ENCODE measurements around the gene AP2M1. TPM values are rescaled to one million over a fixed set of nuclear protein-coding genes. Genes with fewer than 3 reads are reported as not detected.

Gene AP2M1
- total RNA-seq, 6 donors from 2014 or later: 132 to 280 (median 198) TPM

- DNase-seq (no peak), ATAC-seq (ENCODE audit: low FRiP score in 2 of 2) (no peak)
- H3K27ac ChIP-seq: no peak overlapping the region
- no peaks in the 10 kb centered on the region for H3K9me3 ChIP-seq
- H3K36me3 ChIP-seq: peaks cover 15 to 79% (median 66%) of the 10 kb centered on the region in 4 donors
- peaks cover 0 to 8% (median 4%) of the 10 kb centered on the region in 4 donors for H3K4me1 ChIP-seq
- no peak for TF ChIP-seq POLR2AphosphoS5 (IDR thresholded peaks at IDR 0.05)
- no peak overlapping the region for H3K4me3 ChIP-seq
- H3K27me3 ChIP-seq: no peaks in the 10 kb centered on the region
- WGBS, 2 donors: 89 to 95% methylated on average over 38 to 60 of the region's 66 CpGs
Measured at GRCh38 chr3:184169896-184170875, 4.5 kb upstream of the AP2M1 start.

DNA sequence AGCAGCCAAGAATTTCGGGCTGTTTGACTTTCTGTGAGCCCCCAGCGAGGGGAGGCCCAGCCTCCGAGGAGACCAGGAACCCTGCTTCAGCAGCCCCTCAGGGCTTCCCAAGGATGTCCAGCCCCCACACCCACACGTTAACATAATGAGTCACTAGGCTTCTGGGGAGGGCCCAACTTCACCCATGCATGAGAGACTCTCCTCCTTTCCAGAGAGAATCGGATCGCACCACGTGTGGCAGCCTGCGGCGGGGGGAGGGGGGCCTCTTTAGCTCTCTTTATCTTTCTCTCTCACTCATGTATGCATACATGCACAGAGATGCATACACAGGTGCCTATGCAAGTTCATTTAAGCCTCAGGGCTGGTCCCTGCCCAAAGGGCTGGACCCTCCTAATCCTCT lies 3.1 kb upstream of the AP2M1 start:
- ATAC-seq (ENCODE audit: low FRiP score in 2 of 2): no peak
- TF ChIP-seq, protein P1, sequence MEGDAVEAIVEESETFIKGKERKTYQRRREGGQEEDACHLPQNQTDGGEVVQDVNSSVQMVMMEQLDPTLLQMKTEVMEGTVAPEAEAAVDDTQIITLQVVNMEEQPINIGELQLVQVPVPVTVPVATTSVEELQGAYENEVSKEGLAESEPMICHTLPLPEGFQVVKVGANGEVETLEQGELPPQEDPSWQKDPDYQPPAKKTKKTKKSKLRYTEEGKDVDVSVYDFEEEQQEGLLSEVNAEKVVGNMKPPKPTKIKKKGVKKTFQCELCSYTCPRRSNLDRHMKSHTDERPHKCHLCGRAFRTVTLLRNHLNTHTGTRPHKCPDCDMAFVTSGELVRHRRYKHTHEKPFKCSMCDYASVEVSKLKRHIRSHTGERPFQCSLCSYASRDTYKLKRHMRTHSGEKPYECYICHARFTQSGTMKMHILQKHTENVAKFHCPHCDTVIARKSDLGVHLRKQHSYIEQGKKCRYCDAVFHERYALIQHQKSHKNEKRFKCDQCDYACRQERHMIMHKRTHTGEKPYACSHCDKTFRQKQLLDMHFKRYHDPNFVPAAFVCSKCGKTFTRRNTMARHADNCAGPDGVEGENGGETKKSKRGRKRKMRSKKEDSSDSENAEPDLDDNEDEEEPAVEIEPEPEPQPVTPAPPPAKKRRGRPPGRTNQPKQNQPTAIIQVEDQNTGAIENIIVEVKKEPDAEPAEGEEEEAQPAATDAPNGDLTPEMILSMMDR (IDR thresholded peaks at IDR 0.05): no peak
- TF ChIP-seq POLR2A (IDR thresholded peaks at IDR 0.05): no peak
- no peak for TF ChIP-seq EP300 (IDR thresholded peaks at IDR 0.05)
- TF ChIP-seq POLR2AphosphoS5 (IDR thresholded peaks at IDR 0.05): no peak
- WGBS, 2 donors: 84 to 97% methylated on average over 9 of the region's 9 CpGs
- no peaks in the 10 kb centered on the region for H3K27me3 ChIP-seq
- H3K36me3 ChIP-seq: peaks cover 9 to 65% (median 52%) of the 10 kb centered on the region in 4 donors
- no peak for DNase-seq
- H3K4me1 ChIP-seq: peaks cover 8 to 21% (median 15%) of the 10 kb centered on the region in 4 donors
- no peaks in the 10 kb centered on the region for H3K9me3 ChIP-seq
- no peak overlapping the region for H3K4me3 ChIP-seq
- H3K27ac ChIP-seq: no peak overlapping the region

DNA sequence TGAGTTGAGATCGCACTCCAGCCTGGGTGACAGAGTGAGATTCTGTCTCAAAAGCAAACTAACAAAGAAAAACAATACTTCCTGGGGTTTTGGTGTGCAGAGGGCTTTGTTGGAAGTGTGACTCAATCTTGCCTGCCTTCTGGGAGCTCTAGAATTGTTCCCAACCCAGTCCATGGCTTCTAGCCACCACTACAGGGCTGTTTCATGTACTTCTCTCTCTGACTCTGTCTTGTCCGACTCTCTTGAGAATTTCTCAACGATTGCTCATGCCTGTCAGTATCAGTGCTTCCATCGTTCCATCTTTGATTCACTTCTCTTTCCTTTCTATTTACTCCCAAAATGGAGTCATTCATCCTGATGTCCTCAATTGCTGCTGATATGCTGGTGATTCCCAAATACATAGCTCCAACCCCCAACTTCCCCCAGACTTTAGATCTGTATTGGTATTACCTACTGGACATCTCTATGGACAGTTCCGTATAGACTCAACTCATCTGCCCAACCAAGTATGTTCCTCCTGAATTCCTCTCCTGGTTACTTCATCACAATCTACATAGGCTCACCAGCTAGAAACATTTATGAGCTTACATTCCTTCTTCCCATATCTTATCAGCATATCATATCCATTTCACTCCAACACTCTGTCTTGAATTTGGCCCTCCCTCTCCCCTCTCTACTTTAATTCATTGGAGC lies 1.8 kb upstream of the AP2M1 start:
- TF ChIP-seq, protein P1 (IDR thresholded peaks at IDR 0.05): no peak
- no peak for TF ChIP-seq POLR2AphosphoS5 (IDR thresholded peaks at IDR 0.05)
- no peak for TF ChIP-seq EP300 (IDR thresholded peaks at IDR 0.05)
- no peak for TF ChIP-seq POLR2A (IDR thresholded peaks at IDR 0.05)
- ATAC-seq (ENCODE audit: low FRiP score in 2 of 2) (no peak), DNase-seq (no peak)
- no peak overlapping the region for H3K27ac ChIP-seq
- H3K9me3 ChIP-seq: no peaks in the 10 kb centered on the region
- 86 to 89% methylated on average over 4 to 5 of the region's 5 CpGs for WGBS, 2 donors
- peaks cover 9 to 63% (median 48%) of the 10 kb centered on the region in 4 donors for H3K36me3 ChIP-seq
- H3K27me3 ChIP-seq: no peaks in the 10 kb centered on the region
- peaks cover 20 to 34% (median 28%) of the 10 kb centered on the region in 4 donors for H3K4me1 ChIP-seq
- H3K4me3 ChIP-seq: no peak overlapping the region

DNA sequence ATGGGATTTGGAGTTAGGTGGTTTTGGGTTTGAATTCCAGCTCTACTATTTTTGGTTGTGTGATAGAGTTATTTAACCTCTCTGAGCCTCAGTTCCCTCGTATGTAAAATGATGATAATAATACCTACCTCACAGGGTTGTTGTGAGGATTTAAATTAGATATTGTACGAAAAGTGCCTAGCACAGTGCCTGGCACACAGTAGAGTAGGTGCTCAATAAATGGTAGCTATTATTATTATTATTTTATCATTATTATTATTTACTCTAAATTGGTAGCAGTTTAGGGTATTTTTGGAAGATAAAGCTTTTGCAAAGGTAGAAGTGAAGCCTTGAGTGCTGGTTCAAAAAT lies 1.3 kb upstream of the AP2M1 start:
- TF ChIP-seq EP300 (IDR thresholded peaks at IDR 0.05) (no peak), POLR2AphosphoS5 (IDR thresholded peaks at IDR 0.05) (no peak), POLR2A (IDR thresholded peaks at IDR 0.05) (no peak)
- TF ChIP-seq, protein P1 (IDR thresholded peaks at IDR 0.05): no peak
- no peak for ATAC-seq (ENCODE audit: low FRiP score in 2 of 2)
- Histone ChIP-seq H3K4me1 (peaks cover 25 to 39% (median 33%) of the 10 kb centered on the region in 4 donors), H3K27me3 (no peaks in the 10 kb centered on the region), H3K27ac (no peak overlapping the region), H3K4me3 (no peak overlapping the region), H3K9me3 (no peaks in the 10 kb centered on the region), H3K36me3 (peaks cover 5 to 63% (median 47%) of the 10 kb centered on the region in 4 donors)
- WGBS, 2 donors: 91 to 94% methylated on average over 2 of the region's 2 CpGs
- DNase-seq: no peak

DNA sequence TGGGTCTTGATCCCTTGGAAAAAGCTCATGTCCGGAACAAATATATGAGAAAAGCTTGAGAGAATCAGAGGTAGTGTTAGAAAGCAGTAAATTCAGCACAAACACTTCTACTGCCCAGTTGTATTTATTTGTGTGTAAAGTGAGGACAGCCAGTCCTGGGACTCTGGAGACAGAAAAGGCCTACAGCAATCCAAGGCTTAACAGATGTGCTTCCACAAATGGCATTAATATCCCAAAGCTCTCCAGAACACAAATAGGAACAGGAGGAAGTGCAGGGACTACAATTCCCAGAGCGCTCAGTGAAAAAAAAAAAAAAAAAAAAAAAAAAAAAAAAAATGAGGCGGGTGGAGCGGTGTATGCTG lies 390 bp upstream of the AP2M1 start:
- 18 to 21% methylated on average over 4 of the region's 4 CpGs for WGBS, 2 donors
- Histone ChIP-seq H3K4me3 (peak overlapping the region in 1 of 4 donors; percentile 79), H3K36me3 (peaks cover 12 to 63% (median 48%) of the 10 kb centered on the region in 4 donors), H3K27me3 (no peaks in the 10 kb centered on the region), H3K27ac (peak overlapping the region in 3 of 4 donors; percentile 34 to 92 (median 67)), H3K4me1 (peaks cover 29 to 48% (median 36%) of the 10 kb centered on the region in 4 donors), H3K9me3 (no peaks in the 10 kb centered on the region)
- TF ChIP-seq, protein P1 (IDR thresholded peaks at IDR 0.05): no peak
- TF ChIP-seq POLR2A (IDR thresholded peaks at IDR 0.05) (no peak), POLR2AphosphoS5 (IDR thresholded peaks at IDR 0.05) (no peak), EP300 (IDR thresholded peaks at IDR 0.05) (no peak)
- ATAC-seq (ENCODE audit: low FRiP score in 2 of 2): no peak
- DNase-seq: no peak

All from upper lobe of left lung (tissue), 6 donors.